Body of pancreas (tissue), 4 donors: ENCODE results near the gene CCDC127.

Experiments used
- POLR2A ChIP-seq, 3 donors: fragments of 450-650 bp; IDR thresholded peaks; one replicate each; pipeline ENCODE4 v1.6.1; 2016; ENCODE audit warnings: antibody characterized with exemption in 3 of 3, mild to moderate bottlenecking in 2 of 3
- TF ChIP-seq, protein P1 (sequence below), 7 experiments: fragments of 450-650 bp in 4 of 7; fragments of 200-600 bp in 3 of 7; sonication (generic) in 3 of 7; IDR thresholded peaks; one replicate each; pipeline ENCODE4 v1.5.1; 2016 to 2019; ENCODE audit warnings: antibody characterized with exemption in 7 of 7

DNA sequence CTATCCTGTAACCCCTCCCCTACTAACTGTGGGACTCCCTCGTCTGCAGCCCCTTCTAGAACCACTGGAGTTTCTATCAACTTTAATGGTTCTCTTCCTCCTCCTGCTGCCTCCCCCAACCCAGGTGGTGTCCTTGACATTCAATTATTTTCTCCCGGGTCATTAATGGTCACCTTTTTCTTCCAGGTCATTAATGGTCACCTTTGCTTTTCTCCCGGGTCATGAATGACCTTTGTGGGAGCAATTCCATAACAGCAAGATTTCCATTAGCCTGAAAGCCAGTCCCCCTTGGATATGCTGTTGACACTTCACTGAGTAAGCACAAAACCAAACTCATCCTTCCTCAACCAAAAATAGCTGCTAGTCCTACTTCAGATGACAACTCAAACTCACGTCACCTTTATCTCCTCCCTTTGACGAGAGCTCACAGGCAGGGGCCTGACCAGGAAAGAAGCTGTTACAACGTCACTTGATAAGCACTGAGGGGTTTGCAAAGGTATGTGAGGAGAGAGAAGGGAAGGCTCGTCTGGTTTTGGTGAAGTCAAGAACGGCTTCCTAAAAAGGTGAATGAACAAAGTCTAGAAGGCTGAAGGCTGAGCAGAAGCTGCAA is 10.9 kb downstream of the CCDC127 start:
- TF ChIP-seq, protein P1, sequence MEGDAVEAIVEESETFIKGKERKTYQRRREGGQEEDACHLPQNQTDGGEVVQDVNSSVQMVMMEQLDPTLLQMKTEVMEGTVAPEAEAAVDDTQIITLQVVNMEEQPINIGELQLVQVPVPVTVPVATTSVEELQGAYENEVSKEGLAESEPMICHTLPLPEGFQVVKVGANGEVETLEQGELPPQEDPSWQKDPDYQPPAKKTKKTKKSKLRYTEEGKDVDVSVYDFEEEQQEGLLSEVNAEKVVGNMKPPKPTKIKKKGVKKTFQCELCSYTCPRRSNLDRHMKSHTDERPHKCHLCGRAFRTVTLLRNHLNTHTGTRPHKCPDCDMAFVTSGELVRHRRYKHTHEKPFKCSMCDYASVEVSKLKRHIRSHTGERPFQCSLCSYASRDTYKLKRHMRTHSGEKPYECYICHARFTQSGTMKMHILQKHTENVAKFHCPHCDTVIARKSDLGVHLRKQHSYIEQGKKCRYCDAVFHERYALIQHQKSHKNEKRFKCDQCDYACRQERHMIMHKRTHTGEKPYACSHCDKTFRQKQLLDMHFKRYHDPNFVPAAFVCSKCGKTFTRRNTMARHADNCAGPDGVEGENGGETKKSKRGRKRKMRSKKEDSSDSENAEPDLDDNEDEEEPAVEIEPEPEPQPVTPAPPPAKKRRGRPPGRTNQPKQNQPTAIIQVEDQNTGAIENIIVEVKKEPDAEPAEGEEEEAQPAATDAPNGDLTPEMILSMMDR (IDR thresholded peaks at IDR 0.05) = no peak
- TF ChIP-seq POLR2A (IDR thresholded peaks at IDR 0.05) = no peak
